Amniotic stem cell (primary cell): Measurements from ENCODE around the gene ADAMTSL1.
"Not testable (repeated sequence)": the region's sequence is repeated elsewhere in the genome, so short reads cannot be mapped to it uniquely, and the experiment has no call there.

Experiments
- DNase-seq: peaks from one replicate; lab custom pipeline; 2025; lab: John Stamatoyannopoulos, UW

Gene ADAMTSL1

DNA sequence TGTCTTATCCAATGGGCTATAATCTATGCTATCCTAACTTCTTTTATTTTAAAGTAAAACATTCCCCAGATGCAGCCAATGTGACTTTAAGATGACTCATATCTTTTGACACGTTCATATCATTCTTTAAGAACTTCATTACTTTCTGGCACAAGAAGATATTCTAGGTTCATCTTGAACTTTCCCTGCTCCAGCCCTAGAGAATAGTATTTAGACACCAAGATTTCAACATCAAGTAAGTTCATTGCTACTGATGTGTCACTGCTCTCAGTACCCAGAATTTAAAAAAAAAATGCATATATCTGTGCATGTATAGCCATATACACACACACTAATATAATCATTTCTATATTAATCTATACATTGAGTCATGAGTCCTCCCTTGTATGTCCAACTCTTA is 383.8 kb downstream of the ADAMTSL1 start:
- DNase-seq: no peak

DNA sequence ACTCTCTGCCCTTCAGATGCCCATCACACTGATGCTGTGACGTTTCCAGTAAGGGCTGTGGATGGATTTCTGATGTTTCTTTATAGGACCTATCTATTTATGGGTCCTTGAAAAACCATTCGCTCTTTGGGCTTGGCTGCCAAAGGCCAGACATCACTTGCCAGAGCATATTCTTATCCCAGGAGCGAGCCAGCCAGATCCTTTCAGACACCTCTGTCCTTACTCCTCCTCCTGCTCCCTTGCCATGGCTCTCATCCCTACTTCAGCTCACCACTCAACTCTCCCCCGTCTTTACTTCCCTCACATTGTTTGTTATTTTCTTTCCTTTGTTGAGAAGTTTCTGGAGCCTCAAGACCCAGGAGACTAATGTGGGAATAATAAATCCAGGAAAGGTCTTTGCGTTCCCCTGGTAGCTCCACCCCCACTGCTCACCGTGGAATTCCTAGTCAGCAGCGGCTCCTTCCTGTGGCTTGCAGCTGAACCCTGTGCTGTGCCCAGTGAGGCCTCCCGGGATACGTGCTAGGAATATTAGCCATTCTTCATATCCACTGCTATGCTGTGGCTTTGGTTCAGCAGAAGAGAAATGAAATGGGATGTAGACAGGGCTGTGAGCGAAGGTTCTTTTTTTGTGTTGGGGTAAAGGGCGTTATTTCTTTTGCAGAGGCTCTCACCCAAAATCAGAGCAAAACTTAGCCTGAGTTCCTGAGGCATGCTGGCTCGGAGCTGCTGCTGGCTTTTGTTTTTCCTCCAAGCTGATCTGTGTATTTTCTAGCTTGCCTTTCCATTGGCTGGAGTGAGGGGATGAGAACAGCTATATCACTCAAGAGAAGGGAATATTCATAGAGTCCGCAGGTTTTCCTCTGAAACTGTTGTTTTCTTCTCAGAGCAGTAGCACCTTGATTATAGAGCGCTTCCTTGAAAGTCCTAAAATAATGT is 387.9 kb downstream of the ADAMTSL1 start:
- no peak for DNase-seq

DNA sequence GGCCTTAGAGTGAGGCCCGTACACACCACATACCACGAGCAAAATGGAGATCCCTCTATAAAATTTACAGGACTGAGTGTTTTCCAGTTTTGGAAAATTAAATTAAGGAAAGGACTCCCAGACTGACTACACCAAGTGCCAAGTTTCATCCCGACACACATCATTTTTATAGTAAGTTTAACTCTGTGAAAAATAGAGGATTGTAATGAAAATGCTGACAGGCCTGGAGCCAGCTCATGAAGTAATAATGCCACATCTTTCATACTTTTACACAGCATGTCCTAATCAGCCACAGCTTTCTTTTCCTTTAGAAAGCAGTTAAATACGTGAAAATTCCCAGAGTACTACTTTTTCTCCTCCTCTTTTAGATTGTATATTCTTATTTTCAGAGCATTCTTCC is 389.8 kb downstream of the ADAMTSL1 start:
- no peak for DNase-seq

DNA sequence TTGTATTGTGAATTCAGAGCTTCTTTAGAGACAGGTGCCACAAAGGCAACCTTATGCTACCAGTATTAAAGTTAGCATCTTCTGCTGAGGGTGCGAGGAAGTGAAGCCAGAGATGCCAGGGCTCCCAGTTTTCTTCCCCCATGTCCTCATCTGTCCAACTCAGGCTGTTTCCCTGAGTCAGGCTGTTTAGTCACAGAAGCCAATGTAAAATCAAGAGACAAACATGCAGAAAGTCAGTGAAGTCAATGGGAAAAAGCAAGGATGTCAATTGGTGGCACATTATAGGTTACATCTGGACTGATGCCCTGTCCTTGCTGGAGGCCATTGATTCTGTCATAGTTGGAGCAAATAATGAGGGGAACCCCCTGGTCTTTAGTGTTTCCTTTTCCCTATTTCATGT is 390.6 kb downstream of the ADAMTSL1 start:
- no peak for DNase-seq

DNA sequence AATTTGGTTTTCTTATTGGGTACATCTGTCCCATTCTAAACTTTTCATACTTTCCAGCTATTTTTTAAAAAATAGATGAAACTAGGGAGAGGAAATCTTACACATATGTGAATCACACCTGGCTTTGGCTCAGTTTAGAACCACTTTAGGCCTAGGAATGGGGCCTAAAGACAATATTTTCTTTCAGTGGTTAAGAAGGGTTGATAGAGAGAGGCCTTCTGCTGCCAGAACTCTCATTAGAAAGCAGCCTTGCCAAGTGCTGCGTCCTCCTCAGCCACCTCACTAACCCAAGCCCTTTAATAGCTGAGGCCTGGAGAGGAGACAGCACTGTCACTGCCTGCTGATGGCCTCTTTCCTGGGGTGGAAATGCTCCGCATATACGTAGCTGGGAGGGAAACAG is 391.6 kb downstream of the ADAMTSL1 start:
- no peak for DNase-seq

DNA sequence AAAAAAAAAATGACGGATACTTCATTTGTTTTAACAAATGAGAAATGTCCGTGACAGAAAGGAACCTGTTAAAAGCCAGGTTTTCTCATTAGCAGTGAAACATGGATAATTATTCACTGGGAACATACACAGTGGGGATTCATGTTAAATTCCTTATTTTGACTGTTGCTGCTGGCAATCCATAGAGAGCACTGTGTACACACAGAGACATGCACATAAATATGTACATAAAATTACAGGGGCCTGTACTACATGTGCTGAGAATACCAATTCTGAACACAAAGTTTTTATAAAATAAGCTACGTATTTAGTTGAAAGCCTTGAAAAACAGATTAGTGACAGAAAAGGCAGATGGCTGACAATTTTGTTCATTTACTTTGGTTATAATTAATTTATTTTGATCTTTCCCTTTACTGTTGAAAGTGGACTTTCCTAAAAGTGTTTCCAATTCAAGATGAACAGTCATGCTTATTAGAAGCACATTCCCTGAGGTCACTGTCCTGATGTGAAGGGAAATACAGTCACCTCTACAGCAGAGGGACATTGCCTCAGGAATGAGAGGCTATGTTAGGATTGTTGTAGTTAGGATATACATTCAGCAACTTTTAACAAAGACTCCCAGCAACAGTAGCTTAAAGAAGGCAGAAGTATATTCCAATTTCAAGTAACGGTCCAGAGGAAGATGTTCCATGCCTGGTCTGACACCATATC is 392.3 kb downstream of the ADAMTSL1 start:
- DNase-seq: no peak

DNA sequence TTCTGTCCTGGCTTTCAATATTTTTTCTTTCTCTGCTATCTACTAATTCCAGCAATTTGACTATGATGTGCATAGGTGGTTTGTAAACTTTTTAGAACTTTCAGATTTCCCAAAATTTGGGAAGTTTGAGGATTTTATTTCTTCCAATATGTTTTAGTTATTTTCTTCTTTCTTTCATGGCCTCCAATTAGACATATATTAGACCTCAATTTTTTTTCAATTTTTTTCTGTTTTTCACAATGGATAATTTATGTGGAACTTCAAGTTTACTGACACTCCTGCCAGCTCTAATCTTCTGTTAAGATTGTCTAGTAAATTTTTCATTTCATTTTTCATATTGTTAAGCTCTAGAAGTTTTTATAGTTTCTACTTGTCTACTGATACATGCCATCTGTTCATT is 395.8 kb downstream of the ADAMTSL1 start:
- DNase-seq: no peak

DNA sequence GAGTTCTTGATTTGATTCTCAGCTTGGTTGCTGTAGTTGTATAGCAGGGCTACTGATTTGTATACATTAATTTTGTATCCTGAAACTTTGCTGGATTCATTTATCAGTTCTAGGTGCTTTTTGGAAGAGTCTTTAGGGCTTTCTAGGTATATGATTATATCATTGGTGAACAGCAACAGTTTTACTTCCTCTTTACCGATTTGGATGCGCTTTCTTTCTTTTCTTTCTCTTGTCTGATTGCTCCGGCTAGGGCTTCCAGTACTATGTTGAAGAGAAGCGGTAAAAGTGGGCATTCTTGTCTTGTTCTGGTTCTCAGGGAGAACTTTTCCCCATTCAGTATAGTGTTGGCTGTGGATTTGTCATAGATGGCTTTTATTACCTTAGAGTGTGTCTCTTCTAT is 400.1 kb downstream of the ADAMTSL1 start:
- no peak for DNase-seq

DNA sequence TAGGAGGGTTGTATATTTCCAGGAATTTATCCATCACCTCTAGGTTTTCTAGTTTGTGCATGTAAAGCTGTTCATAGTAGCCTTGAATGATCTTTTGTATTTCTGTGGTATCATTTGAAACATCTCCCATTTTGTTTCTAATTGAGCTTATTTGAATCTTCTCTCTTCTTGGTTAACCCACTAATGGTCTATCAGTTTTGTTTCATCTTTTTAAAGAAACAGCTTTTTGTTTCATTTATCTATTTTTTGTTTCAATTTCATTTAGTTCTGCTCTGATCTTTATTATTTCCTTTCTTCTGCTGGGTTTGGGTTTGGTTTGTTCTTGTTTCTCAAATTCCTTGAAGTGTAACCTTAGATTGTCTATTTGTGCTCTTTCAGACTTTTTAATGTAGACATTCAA is 401.0 kb downstream of the ADAMTSL1 start:
- not testable (repeated sequence) for DNase-seq

DNA sequence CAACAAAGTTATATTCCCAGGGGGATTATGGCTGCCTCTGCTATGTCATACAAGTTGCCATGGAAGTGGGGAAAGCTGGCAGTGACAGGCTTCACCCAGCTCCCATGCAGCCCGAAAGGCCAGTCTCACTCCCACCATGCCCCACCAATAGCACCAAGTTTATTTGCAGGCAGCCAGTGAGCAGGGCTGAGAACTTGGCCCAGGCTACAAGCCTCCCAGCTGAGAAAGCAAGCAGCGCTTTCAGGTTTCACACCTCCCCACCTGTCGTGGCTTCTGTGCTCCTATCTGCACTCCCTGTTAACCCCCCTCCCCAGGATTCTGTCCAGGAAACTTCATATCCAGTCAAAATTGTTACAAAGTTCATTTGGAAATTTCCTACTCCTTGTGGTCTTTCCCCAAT is 404.0 kb downstream of the ADAMTSL1 start:
- DNase-seq: no peak

DNA sequence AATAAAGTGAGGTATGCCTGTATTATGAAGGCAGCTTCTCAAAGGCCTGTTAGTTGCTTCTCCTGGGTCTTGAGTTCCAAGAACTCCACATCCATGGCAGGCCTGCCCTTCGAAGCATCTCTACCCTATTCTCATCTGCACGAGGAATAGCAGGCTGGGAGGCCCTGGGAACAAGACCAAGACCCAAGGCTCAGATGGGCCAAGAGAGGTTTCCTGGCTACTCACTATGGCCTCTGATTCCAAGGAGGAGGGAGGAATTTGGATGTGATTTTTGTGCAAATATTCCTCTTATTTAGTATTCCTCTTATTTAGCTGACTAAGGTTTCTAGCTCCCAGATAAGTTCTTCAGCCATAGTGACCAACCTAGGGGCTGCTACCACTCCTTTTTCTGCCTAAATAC is 407.8 kb downstream of the ADAMTSL1 start:
- DNase-seq: no peak

DNA sequence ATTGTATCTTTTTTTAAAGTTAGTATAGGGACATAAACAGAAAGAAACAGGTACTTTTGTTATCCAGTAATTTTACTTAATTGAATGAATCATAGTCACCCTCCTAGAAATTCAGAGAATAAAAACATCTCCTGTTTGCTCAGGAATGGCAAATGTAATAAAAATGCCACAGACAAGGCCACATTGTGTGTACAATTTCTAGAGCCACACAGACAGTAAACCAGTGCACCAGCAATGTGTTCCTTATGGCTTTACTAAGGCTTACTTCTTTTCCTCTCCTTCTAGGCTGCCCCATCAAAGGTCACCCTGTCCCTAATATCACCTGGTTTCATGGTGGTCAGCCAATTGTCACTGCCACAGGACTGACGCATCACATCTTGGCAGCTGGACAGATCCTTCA is 413.6 kb downstream of the ADAMTSL1 start:
- DNase-seq: no peak

DNA sequence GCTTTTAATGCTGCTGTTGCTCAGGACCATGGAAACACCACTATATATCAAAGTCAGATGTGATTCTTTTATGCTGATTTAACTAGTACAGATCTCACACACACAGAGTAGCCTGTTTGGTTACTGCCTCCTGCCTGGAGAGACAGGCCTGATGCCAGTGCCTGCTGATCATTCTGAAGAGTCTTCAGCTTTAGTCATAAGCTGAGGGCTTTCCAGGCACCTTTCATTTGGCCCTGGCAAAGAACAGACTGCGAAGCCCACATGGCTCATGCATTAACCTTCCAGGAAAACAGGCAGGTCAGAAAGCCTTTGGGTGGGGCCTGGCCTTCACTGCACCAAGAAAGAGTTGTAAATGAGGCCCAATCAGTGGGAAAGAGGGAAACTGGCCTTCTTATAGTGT is 414.3 kb downstream of the ADAMTSL1 start:
- no peak for DNase-seq

DNA sequence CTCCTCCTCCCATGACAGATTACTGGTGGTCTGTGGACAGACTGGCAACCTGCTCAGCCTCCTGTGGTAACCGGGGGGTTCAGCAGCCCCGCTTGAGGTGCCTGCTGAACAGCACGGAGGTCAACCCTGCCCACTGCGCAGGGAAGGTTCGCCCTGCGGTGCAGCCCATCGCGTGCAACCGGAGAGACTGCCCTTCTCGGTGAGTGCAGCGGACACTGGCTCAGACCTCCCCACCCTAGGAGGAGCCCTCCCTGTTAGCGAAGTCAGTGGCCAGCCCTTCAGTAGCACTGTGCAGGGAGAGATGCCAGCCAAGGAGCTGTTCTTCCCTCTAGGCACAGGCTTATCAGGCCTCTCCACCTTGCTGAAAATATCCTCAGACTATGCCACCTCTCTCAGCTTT is 415.6 kb downstream of the ADAMTSL1 start:
- DNase-seq: no peak

DNA sequence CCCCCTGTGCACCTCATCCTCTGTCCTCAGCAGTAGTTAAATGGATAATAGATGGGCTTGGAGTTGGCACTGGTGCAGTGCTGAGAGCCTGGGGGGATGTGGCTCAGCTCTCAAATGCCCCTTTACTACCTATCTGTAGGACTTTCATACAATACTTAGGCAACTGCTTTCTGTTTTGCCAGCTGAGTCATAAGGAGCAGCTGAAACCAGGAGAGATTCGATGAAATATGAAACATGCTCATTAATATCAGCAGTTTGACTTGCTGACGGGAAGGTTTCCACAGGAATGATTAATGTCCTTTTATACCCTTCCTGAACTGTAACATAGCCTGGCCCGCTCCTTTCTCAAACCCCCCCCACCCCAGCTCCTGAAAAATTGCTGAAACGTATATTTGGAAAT is 416.4 kb downstream of the ADAMTSL1 start:
- peak; percentile 10 for DNase-seq

DNA sequence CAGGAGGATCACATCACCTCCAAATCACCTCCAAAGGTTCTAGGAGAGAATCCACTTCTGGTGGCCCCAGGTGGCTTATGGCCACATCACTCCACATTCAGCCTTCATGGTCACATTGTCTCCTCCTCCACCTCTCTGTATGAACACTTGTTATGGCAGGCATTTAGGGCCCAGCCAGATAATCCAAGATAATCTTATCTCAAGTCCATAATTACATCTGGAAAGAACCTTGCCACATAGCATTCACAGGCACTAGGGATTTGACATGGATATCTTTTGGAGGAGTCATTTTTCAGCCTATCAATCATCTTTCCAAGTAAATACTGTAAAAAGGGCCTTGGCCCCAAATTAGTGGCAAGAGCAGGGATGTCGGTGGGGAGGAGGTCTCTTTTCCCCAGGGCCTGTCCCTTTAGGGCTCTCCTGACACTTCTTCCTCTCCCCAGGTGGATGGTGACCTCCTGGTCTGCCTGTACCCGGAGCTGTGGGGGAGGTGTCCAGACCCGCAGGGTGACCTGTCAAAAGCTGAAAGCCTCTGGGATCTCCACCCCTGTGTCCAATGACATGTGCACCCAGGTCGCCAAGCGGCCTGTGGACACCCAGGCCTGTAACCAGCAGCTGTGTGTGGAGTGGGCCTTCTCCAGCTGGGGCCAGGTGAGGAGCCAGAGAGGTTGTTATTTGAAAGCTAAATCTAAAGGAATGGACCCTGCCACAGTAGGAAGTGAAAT is 418.2 kb downstream of the ADAMTSL1 start:
- DNase-seq: no peak

DNA sequence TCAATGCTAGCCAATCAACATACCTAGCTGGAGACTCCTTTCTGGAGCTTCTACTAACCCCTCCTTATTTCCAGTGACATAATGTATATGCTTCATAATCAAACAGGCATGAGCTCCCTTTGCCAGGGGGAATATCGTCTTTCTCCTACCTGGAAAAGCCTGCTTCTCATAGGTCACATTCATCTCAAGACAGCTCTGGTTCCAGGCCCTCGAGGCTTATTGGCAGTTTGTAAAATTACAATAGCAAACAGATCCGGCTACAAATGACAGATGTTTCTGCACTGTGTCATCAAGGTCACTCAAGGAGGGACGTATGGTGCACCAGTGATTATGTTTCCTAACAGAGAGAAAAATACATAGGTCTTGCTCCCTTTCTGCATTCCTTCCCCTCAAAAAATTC is 419.1 kb downstream of the ADAMTSL1 start:
- no peak for DNase-seq

DNA sequence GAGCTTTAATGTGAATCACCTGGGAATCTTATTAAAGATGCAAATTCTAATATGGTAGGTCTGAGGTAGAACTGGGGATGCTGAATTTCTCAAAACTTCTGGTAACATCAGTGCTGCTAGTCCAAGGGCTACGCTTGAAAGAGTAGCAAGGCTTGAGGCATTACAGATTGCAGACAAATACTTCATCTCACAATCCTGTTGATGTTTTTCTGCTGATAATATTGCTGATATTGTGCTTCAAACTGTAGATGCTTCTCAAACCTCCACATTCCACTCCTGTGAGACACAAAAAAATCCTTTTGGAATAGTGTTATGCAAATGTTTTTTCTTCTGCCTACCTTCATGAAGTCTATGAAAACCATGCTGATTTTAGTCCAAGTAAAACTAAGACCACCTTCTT is 419.5 kb downstream of the ADAMTSL1 start:
- DNase-seq: no peak

DNA sequence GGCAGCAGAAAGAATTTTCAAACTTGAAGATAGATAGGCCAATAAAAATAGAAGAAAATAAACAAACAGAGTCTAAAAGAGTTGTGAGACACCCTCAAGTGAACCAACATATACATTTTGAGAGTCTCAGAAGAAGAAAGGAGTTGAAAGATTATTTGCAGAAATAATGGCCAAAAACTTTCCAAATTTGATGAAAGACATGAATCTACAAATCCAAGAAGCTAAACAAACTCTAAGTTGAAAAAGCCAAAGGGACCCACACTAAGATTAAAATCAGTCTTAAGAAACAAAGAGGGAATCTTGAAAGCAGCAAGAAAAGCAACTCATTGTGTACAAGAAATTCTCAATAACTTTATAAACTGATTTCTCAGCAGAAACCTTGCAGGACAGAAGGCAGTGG is 422.1 kb downstream of the ADAMTSL1 start:
- no peak for DNase-seq

DNA sequence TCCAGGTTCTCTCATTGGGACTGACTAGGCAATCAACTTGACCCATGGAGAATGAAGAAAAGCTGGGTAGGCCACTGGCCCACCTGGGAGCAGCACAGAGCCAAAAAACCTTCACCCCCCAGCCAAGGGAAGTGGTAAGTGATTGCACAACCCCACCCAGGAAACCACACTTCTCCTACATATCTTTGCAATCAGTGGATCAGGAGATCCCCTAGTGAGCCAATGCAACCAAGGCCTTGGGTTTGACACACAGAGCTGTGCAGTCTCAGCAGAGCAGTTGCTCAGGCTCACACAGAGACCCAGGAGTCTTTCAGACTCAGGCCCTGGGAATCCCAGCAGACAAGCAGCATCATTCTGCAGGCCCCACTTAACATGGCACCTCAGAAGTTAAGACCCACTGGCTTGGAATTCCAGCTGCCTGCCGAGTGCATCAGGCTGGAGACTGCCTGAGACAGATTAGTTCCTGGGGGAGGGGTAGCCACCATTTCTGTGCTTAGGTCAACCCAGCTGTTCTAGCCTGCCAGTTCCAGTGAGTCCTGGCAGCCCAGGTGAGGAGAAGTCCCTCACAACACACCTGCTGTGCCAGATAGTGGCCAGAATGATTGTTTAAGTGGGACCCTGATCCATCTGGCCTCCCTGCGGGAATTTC is 422.7 kb downstream of the ADAMTSL1 start:
- no peak for DNase-seq

DNA sequence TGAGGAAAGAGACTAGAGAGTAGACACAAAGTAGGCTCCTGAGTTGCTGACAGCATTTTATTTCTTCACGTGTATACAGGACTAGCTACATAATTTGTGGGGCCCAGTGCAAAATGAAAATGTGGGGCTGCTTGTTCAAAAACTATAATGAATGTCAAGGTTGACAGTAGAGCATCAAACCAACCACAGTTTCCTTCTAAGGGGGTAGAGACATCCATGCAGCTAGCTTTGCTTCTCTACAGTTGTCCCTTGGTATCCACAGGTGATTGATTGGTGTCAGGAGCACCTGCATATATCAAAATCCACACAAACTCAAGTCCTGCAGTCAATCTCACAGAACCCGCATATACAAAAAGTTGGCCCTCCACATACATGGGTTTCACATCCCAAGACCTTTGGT is 429.5 kb downstream of the ADAMTSL1 start:
- no peak for DNase-seq
